Panc1 (cell line): ENCODE measurements around the gene MAP6D1. TPM values are rescaled to one million over a fixed set of nuclear protein-coding genes. Genes with fewer than 3 reads are reported as not detected.

Experiments
- ATAC-seq: fragments of 200-7000 bp; cut with Tn5 transposase; 2 replicates; pipeline ENCODE4 v1.9.1; 2020; ENCODE audit warnings: mild to moderate bottlenecking, moderate library complexity
- BruUV-seq: library from RNA; stranded (reverse); fragments of 400-500 nt; replicated peaks from 2 replicates; lab custom pipeline; 2021; lab: Mats Ljungman, UMichigan
- CTCF ChIA-PET: fragments of 300-600 bp; sonication (Branson Sonifier 250); formaldehyde crosslinking; loops from one replicate; lab custom pipeline; 2022; ENCODE audit warnings: antibody characterized with exemption; lab: Charles Lee
- POLR2A ChIA-PET: fragments of 300-600 bp; sonication (Branson Sonifier 250); formaldehyde crosslinking; loops from one replicate; lab custom pipeline; 2022; ENCODE audit warnings: antibody characterized with exemption; lab: Charles Lee
- DNase-seq: peaks from one replicate; pipeline ENCODE4 v3.0.0-alpha.2; 2010; ENCODE audit warnings: low read depth, low spot score
- H3K27ac ChIP-seq: 2 replicates; pipeline ENCODE4 v1.5.1; 2011; ENCODE audit warnings: mild to moderate bottlenecking, low read length, inconsistent platforms
- H3K27me3 ChIP-seq: fragments of 200-500 bp; sonication (Bioruptor generic); 2 replicates; pipeline ENCODE4 v1.6.0; 2014; ENCODE audit warnings: low read length, inconsistent platforms; ENCODE audit not compliant: control insufficient read depth, insufficient read depth
- H3K36me3 ChIP-seq: fragments of 200-500 bp; sonication (Bioruptor generic); 2 replicates; pipeline ENCODE4 v1.5.1; 2014; ENCODE audit warnings: inconsistent platforms, mild to moderate bottlenecking, low read length, moderate library complexity; ENCODE audit not compliant: control insufficient read depth, insufficient read depth
- H3K4me1 ChIP-seq: 2 replicates; pipeline ENCODE4 v1.5.1; 2011; ENCODE audit warnings: inconsistent platforms, mild to moderate bottlenecking, low read length, moderate library complexity; ENCODE audit not compliant: control insufficient read depth, insufficient read depth
- H3K4me3 ChIP-seq, 2 experiments: 2 replicates each; pipeline ENCODE4 v1.5.1; 2011 to 2012; ENCODE audit warnings: low read depth in 2 of 2, low read length in 2 of 2, mild to moderate bottlenecking in 2 of 2, inconsistent platforms in 1 of 2, moderate library complexity in 1 of 2
- H3K9me3 ChIP-seq: fragments of 200-500 bp; sonication (Bioruptor generic); 2 replicates; pipeline ENCODE4 v1.5.1; 2014; ENCODE audit warnings: low read depth, mild to moderate bottlenecking, inconsistent platforms, low read length, moderate library complexity; ENCODE audit not compliant: control insufficient read depth, insufficient read depth
- CTCF ChIP-seq: fragments of 450-650 bp; IDR thresholded peaks from 2 replicates; pipeline ENCODE4 v1.5.1; 2017; ENCODE audit warnings: mild to moderate bottlenecking
- POLR2AphosphoS5 ChIP-seq: IDR thresholded peaks from 2 replicates; pipeline ENCODE4 v1.6.1; 2012; ENCODE audit warnings: mild to moderate bottlenecking, low read depth, low read length, moderate library complexity
- REST ChIP-seq, 2 experiments: IDR thresholded peaks; 2 replicates each; pipeline ENCODE4 v1.6.1; 2011 to 2012; ENCODE audit warnings: low read depth in 2 of 2, control low read depth in 1 of 2, low read length in 1 of 2, mild to moderate bottlenecking in 1 of 2, moderate library complexity in 1 of 2; ENCODE audit not compliant: insufficient read depth in 1 of 2
- SIN3A ChIP-seq: IDR thresholded peaks from 2 replicates; pipeline ENCODE4 v1.6.1; 2012; ENCODE audit warnings: low read depth, mild to moderate bottlenecking, low read length, moderate library complexity, borderline replicate concordance; ENCODE audit not compliant: insufficient read depth
- TCF7L2 ChIP-seq: IDR thresholded peaks from 2 replicates; pipeline ENCODE4 v1.6.1; 2011; ENCODE audit warnings: mild to moderate bottlenecking, low read depth, low read length, inconsistent platforms
- in situ Hi-C: cut with HindIII; loops from 2 replicates; pipeline ENCODE4 v1.10.0; 2016; ENCODE audit warnings: low sequenced_read_pairs, low pct_unique_long_range_greater_than_20kb
- intact Hi-C: fragments of 100-400 bp; cut with micrococcal nuclease; formaldehyde crosslinking; loops from one replicate; pipeline ENCODE4 v1.10.0; 2022; ENCODE audit not compliant: unreplicated experiment
- total RNA-seq: library from RNA; stranded (reverse); gene quantifications from one replicate; pipeline ENCODE4 v1.2.1, GENCODE V29; 2021; ENCODE audit not compliant: unreplicated experiment

MAP6D1 gene
- total RNA-seq, 1 experiment from 2014 or later = 7.9 TPM

- no TSS peak for BruUV-seq
- DNase-seq (no peak), ATAC-seq (no peak; the same call in 1 of the 2 replicates)
- Histone ChIP-seq H3K27ac (no peak overlapping the region), H3K27me3 (no peaks in the 10 kb centered on the region), H3K4me1 (no peaks in the 10 kb centered on the region), H3K9me3 (no peaks in the 10 kb centered on the region), H3K4me3 (no peak overlapping the region), H3K36me3 (peaks cover 14% of the 10 kb centered on the region)
- no peak for TF ChIP-seq CTCF
- no peak for TF ChIP-seq TCF7L2
- no peak for TF ChIP-seq POLR2AphosphoS5
- TF ChIP-seq REST (IDR thresholded peaks at IDR 0.05; ENCODE audit: insufficient read depth in 1 of 2, low read depth in 2 of 2, low read length in 1 of 2) = no peak
- no peak for TF ChIP-seq SIN3A
- in situ Hi-C loops (no loop called here), intact Hi-C loops (no loop called here)
- POLR2A ChIA-PET = no interaction called here
- CTCF ChIA-PET = no interaction called here
Measured at GRCh38 chr3:183782576-183783276, 42.7 kb downstream of the MAP6D1 start.

DNA sequence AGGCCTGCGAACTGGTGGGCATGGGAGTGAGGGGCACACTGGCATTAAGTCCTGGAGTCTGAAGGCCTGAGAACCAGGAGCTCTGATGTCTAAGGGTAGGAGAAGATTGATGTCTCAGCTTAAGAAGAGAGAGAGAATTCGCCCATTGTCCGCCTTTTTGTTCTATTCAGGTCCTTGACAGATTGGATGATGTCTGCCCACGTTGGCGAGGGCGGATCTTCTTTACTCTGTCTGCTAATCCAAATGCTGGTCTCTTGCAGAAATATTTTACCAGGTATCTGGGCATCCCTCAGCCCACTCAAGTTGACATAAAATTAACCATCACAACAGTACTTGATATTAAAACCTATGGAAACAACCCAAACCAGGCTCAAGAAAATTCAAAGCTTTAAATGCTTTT, 44.1 kb downstream of the MAP6D1 start:
- H3K9me3 ChIP-seq = no peaks in the 10 kb centered on the region
- in situ Hi-C loops (no loop called here), intact Hi-C loops (no loop called here)
- ChIA-PET CTCF (no interaction called here), POLR2A (no interaction called here)
- TSS peak; percentile 19 for BruUV-seq
- ATAC-seq (no peak), DNase-seq (no peak)
- peaks cover 18% of the 10 kb centered on the region for H3K36me3 ChIP-seq
- no peak overlapping the region for H3K4me3 ChIP-seq
- H3K4me1 ChIP-seq = no peaks in the 10 kb centered on the region
- H3K27me3 ChIP-seq = no peaks in the 10 kb centered on the region
- H3K27ac ChIP-seq = no peak overlapping the region
- TF ChIP-seq SIN3A (no peak), CTCF (no peak), REST (IDR thresholded peaks at IDR 0.05; ENCODE audit: insufficient read depth in 1 of 2, low read depth in 2 of 2, low read length in 1 of 2) (no peak), TCF7L2 (no peak), POLR2AphosphoS5 (no peak)
